HepG2 (cell line): ENCODE results near the gene ZNF771. TPM values are rescaled to one million over a fixed set of nuclear protein-coding genes. Genes with fewer than 3 reads are reported as not detected.

ENCODE experiments used
- HHEX ChIP-seq: IDR thresholded peaks from 2 replicates; pipeline ENCODE4 v1.6.1; 2016; ENCODE audit warnings: control low read depth
- ISL2 ChIP-seq: sonication (generic); formaldehyde crosslinking; IDR thresholded peaks from 2 replicates; pipeline ENCODE4 v1.5.0; 2020; ENCODE audit warnings: missing genetic modification reagents
- JUND ChIP-seq: sonication (generic); formaldehyde crosslinking; IDR thresholded peaks from 2 replicates; pipeline ENCODE4 v1.8.0; 2022; ENCODE audit warnings: mild to moderate bottlenecking, missing genetic modification reagents
- PHF21A ChIP-seq: sonication (generic); formaldehyde crosslinking; IDR thresholded peaks from 2 replicates; pipeline ENCODE4 v1.5.0; 2020; ENCODE audit warnings: mild to moderate bottlenecking, missing genetic modification reagents
- SOX13 ChIP-seq, 3 experiments: fragments of 450-650 bp in 1 of 3; sonication (generic) in 1 of 3; formaldehyde crosslinking in 1 of 3; IDR thresholded peaks in 2 of 3; conservative IDR thresholded peaks in 1 of 3; 2 replicates each; pipeline versions ENCODE4 v1.5.0 to v1.6.1; 2016 to 2020; ENCODE audit warnings: antibody characterized with exemption in 1 of 3, mild to moderate bottlenecking in 1 of 3, missing compliant biosample characterization in 1 of 3, missing genetic modification reagents in 1 of 3, moderate library complexity in 1 of 3
- ZFP36 ChIP-seq: fragments of 150-350 bp; IDR thresholded peaks from 2 replicates; pipeline ENCODE4 v1.6.1; 2018; ENCODE audit warnings: borderline replicate concordance, low read length, low read depth; ENCODE audit not compliant: partially characterized antibody
- ZFP36L1 ChIP-seq: sonication (generic); formaldehyde crosslinking; IDR thresholded peaks from 2 replicates; pipeline ENCODE4 v1.8.0; 2022; ENCODE audit warnings: mild to moderate bottlenecking, missing genetic modification reagents, moderate library complexity
- ZMYM2 ChIP-seq: sonication (generic); formaldehyde crosslinking; IDR thresholded peaks from 2 replicates; pipeline ENCODE4 v1.8.0; 2022; ENCODE audit warnings: mild to moderate bottlenecking, missing genetic modification reagents
- ZNF225 ChIP-seq: sonication (generic); formaldehyde crosslinking; IDR thresholded peaks from 2 replicates; pipeline ENCODE4 v1.4.0; 2020; ENCODE audit warnings: mild to moderate bottlenecking, missing genetic modification reagents
- ZNF343 ChIP-seq: sonication (generic); formaldehyde crosslinking; IDR thresholded peaks from 2 replicates; pipeline ENCODE4 v1.4.0; 2020; ENCODE audit warnings: mild to moderate bottlenecking, missing genetic modification reagents
- ZNF430 ChIP-seq: sonication (generic); formaldehyde crosslinking; IDR thresholded peaks from 2 replicates; pipeline ENCODE4 v1.9.0; 2021; ENCODE audit warnings: mild to moderate bottlenecking, missing genetic modification reagents
- ZSCAN29 ChIP-seq: sonication (generic); formaldehyde crosslinking; conservative IDR thresholded peaks from 2 replicates; pipeline ENCODE4 v1.4.0; 2020; ENCODE audit warnings: mild to moderate bottlenecking, missing genetic modification reagents
- polyA plus RNA-seq, 8 experiments: library from polyadenylated mRNA; depleted of rRNA in 3 of 8; stranded (reverse) in 7 of 8; unstranded in 1 of 8; fragments of >200 nt; fragmentation: Illumina TruSeq in 4 of 8; extraction: Trizol in 4 of 8; gene quantifications; 2 replicates each; pipeline versions ENCODE4 v1.2.1 to v1.2.3, GENCODE V29; 2011 to 2016; ENCODE audit warnings: low read depth in 4 of 8, missing spikeins in 1 of 8, mixed read lengths in 1 of 8; ENCODE audit not compliant: insufficient read depth in 1 of 8
- total RNA-seq, 5 experiments: library from RNA; depleted of rRNA; stranded (reverse); fragments of >200 nt; fragmentation: Illumina TruSeq; extraction: Trizol; gene quantifications; 2 replicates each; pipeline ENCODE4 v1.2.3, GENCODE V29; 2016; ENCODE audit warnings: low read depth in 1 of 5
- TF ChIP-seq, protein P1 (sequence below): sonication (generic); formaldehyde crosslinking; IDR thresholded peaks from 2 replicates; pipeline ENCODE4 v1.5.0; 2020; ENCODE audit warnings: mild to moderate bottlenecking, missing genetic modification reagents
- TF ChIP-seq, protein P2 (sequence below): sonication (generic); formaldehyde crosslinking; IDR thresholded peaks from 2 replicates; pipeline ENCODE4 v1.8.1; 2023; ENCODE audit warnings: mild to moderate bottlenecking, missing genetic modification reagents, borderline replicate concordance
- TF ChIP-seq, protein P3 (sequence below): sonication (generic); formaldehyde crosslinking; IDR thresholded peaks from 2 replicates; pipeline ENCODE4 v1.5.1; 2020; ENCODE audit warnings: missing genetic modification reagents, mild to moderate bottlenecking, borderline replicate concordance
- TF ChIP-seq, protein P4 (sequence below): sonication (generic); formaldehyde crosslinking; IDR thresholded peaks from 2 replicates; pipeline ENCODE4 v1.4.0; 2020; ENCODE audit warnings: missing genetic modification reagents, borderline replicate concordance
- TF ChIP-seq, protein P5 (sequence below): sonication (generic); formaldehyde crosslinking; conservative IDR thresholded peaks from 2 replicates; pipeline ENCODE4 v1.8.1; 2023; ENCODE audit warnings: missing genetic modification reagents
- TF ChIP-seq, protein P6 (sequence below): sonication (generic); formaldehyde crosslinking; IDR thresholded peaks from 2 replicates; pipeline ENCODE4 v1.5.0; 2020; ENCODE audit warnings: missing genetic modification reagents

ZNF771 gene
- total and polyA plus RNA-seq, 2 of the 13 experiments (the other 11 are each of a cell fraction or from before 2014, with no cell fraction given), result 5.0 to 11.8 TPM

DNA sequence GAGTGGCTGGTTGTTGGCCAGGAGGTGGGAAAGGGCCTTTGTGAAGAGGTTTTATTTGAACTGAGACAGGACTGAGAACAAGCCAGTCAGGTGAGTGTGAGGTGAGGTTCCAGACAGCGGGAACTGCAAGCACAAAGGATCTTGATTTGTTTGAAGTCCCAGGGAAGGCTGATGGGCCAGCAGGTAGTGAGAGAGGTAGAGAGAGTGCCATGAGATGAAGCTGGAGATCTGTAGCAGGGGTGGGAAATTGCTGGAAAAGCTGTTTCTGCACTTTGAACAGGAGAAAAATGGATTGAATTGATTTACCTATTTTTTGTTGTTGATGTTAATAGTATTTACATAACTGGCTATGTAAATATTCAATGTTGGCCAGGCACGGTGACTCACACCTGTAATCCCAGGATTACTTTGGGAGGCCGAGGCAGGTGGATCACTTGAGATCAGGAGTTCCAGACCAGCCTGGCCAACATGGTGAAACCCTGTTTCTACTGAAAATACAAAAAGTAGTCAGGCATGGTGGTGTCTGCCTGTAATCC lies 30.2 kb downstream of the ZNF771 start (continued):
- TF ChIP-seq ZNF430 (peak; percentile 75), ZSCAN29 (CRISPR knock-in tag) (peak; percentile 57; the same call in 1 of the 2 replicates), ZNF343 (0 out of 2 replicates have a peak, but pooled peaks have one; percentile 49), ZNF225 (CRISPR knock-in tag) (no peak), ZMYM2 (CRISPR knock-in tag) (peak; percentile 89), SOX13 (IDR thresholded peaks at IDR 0.05) (peak; percentile 40; the same call in 1 of the 2 replicates), SOX13 (CRISPR knock-in tag; conservative IDR thresholded peaks at IDR 0.05 in 1 of 2, IDR thresholded peaks at IDR 0.05 in 1 of 2) (peak in 1 of 2 experiments; percentile 65; a peak in 2 of 4 replicates), PHF21A (CRISPR knock-in tag) (peak; percentile 77), HHEX (CRISPR knock-in tag) (peak; percentile 63; the same call in 1 of the 2 replicates), JUND (peak; percentile 93), ISL2 (CRISPR knock-in tag) (peak; percentile 68), ZFP36 (no peak), ZFP36L1 (CRISPR knock-in tag) (no peak)
- TF ChIP-seq, protein P1, sequence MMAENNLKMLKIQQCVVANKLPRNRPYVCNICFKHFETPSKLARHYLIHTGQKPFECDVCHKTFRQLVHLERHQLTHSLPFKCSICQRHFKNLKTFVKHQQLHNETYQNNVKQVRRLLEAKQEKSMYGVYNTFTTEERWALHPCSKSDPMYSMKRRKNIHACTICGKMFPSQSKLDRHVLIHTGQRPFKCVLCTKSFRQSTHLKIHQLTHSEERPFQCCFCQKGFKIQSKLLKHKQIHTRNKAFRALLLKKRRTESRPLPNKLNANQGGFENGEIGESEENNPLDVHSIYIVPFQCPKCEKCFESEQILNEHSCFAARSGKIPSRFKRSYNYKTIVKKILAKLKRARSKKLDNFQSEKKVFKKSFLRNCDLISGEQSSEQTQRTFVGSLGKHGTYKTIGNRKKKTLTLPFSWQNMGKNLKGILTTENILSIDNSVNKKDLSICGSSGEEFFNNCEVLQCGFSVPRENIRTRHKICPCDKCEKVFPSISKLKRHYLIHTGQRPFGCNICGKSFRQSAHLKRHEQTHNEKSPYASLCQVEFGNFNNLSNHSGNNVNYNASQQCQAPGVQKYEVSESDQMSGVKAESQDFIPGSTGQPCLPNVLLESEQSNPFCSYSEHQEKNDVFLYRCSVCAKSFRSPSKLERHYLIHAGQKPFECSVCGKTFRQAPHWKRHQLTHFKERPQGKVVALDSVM, result no peak
- TF ChIP-seq, protein P2, sequence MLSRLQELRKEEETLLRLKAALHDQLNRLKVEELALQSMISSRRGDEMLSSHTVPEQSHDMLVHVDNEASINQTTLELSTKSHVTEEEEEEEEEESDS (CRISPR knock-in tag), result no peak
- TF ChIP-seq, protein P3, sequence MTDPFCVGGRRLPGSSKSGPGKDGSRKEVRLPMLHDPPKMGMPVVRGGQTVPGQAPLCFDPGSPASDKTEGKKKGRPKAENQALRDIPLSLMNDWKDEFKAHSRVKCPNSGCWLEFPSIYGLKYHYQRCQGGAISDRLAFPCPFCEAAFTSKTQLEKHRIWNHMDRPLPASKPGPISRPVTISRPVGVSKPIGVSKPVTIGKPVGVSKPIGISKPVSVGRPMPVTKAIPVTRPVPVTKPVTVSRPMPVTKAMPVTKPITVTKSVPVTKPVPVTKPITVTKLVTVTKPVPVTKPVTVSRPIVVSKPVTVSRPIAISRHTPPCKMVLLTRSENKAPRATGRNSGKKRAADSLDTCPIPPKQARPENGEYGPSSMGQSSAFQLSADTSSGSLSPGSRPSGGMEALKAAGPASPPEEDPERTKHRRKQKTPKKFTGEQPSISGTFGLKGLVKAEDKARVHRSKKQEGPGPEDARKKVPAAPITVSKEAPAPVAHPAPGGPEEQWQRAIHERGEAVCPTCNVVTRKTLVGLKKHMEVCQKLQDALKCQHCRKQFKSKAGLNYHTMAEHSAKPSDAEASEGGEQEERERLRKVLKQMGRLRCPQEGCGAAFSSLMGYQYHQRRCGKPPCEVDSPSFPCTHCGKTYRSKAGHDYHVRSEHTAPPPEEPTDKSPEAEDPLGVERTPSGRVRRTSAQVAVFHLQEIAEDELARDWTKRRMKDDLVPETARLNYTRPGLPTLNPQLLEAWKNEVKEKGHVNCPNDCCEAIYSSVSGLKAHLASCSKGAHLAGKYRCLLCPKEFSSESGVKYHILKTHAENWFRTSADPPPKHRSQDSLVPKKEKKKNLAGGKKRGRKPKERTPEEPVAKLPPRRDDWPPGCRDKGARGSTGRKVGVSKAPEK (CRISPR knock-in tag), result no peak
- TF ChIP-seq, protein P4, sequence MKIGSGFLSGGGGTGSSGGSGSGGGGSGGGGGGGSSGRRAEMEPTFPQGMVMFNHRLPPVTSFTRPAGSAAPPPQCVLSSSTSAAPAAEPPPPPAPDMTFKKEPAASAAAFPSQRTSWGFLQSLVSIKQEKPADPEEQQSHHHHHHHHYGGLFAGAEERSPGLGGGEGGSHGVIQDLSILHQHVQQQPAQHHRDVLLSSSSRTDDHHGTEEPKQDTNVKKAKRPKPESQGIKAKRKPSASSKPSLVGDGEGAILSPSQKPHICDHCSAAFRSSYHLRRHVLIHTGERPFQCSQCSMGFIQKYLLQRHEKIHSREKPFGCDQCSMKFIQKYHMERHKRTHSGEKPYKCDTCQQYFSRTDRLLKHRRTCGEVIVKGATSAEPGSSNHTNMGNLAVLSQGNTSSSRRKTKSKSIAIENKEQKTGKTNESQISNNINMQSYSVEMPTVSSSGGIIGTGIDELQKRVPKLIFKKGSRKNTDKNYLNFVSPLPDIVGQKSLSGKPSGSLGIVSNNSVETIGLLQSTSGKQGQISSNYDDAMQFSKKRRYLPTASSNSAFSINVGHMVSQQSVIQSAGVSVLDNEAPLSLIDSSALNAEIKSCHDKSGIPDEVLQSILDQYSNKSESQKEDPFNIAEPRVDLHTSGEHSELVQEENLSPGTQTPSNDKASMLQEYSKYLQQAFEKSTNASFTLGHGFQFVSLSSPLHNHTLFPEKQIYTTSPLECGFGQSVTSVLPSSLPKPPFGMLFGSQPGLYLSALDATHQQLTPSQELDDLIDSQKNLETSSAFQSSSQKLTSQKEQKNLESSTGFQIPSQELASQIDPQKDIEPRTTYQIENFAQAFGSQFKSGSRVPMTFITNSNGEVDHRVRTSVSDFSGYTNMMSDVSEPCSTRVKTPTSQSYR, result no peak
- TF ChIP-seq, protein P5, sequence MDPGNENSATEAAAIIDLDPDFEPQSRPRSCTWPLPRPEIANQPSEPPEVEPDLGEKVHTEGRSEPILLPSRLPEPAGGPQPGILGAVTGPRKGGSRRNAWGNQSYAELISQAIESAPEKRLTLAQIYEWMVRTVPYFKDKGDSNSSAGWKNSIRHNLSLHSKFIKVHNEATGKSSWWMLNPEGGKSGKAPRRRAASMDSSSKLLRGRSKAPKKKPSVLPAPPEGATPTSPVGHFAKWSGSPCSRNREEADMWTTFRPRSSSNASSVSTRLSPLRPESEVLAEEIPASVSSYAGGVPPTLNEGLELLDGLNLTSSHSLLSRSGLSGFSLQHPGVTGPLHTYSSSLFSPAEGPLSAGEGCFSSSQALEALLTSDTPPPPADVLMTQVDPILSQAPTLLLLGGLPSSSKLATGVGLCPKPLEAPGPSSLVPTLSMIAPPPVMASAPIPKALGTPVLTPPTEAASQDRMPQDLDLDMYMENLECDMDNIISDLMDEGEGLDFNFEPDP, result no peak
- TF ChIP-seq, protein P6, sequence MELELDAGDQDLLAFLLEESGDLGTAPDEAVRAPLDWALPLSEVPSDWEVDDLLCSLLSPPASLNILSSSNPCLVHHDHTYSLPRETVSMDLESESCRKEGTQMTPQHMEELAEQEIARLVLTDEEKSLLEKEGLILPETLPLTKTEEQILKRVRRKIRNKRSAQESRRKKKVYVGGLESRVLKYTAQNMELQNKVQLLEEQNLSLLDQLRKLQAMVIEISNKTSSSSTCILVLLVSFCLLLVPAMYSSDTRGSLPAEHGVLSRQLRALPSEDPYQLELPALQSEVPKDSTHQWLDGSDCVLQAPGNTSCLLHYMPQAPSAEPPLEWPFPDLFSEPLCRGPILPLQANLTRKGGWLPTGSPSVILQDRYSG (CRISPR knock-in tag), result no peak
